SK-N-SH (cell line): ENCODE results near the gene PNPLA5. TPM values are rescaled to one million over a fixed set of nuclear protein-coding genes. Genes with fewer than 3 reads are reported as not detected.

Experiments used
- CTCF ChIA-PET: fragments of 300-600, 350-600 bp; formaldehyde crosslinking; extraction: SDS; loops from one replicate; lab custom pipeline; 2021; lab: Yijun Ruan, JAX
- POLR2A ChIA-PET: fragments of 350-600 bp; sonication (Branson Sonifier 250); formaldehyde crosslinking; extraction: SDS; loops from one replicate; lab custom pipeline; 2020; ENCODE audit warnings: antibody characterized with exemption, inconsistent platforms; lab: Yijun Ruan, JAX
- DNase-seq: peaks from one replicate; pipeline ENCODE4 v3.0.0; 2012
- H2AFZ ChIP-seq: fragments of 200-600 bp; sonication (generic); 2 replicates; pipeline ENCODE4 v1.8.1; 2016; ENCODE audit warnings: antibody characterized with exemption, mild to moderate bottlenecking, low read depth
- H3F3A ChIP-seq: fragments of 200-600 bp; sonication (generic); replicated peaks from 2 replicates; pipeline ENCODE3; 2016; ENCODE audit warnings: antibody characterized with exemption, mild to moderate bottlenecking; ENCODE audit not compliant: insufficient read depth
- H3K27ac ChIP-seq, 2 experiments: fragments of 200-500 bp in 1 of 2; fragments of 200-600 bp in 1 of 2; sonication (Bioruptor generic) in 1 of 2; sonication (generic), shearing (Covaris generic) in 1 of 2; 2 replicates each; pipeline versions ENCODE4 v1.5.1 to v1.6.1; 2014 to 2016; ENCODE audit warnings: low read depth in 2 of 2, inconsistent platforms in 1 of 2, low read length in 1 of 2, mild to moderate bottlenecking in 1 of 2, mixed read lengths in 1 of 2
- H3K27me3 ChIP-seq: fragments of 200-600 bp; sonication (generic), shearing (Covaris generic); 2 replicates; pipeline ENCODE4 v1.6.1; 2016; ENCODE audit warnings: mixed run types; ENCODE audit not compliant: insufficient read depth
- H3K36me3 ChIP-seq, 2 experiments: fragments of 200-500 bp in 1 of 2; fragments of 200-600 bp in 1 of 2; sonication (Bioruptor generic) in 1 of 2; sonication (generic) in 1 of 2; replicated peaks in 1 of 2; 2 replicates each; pipeline versions ENCODE3 to v1.5.1; 2014 to 2016; ENCODE audit warnings: low read length in 1 of 2, mild to moderate bottlenecking in 1 of 2; ENCODE audit not compliant: insufficient read depth in 2 of 2, control insufficient read depth in 1 of 2
- H3K4me1 ChIP-seq, 2 experiments: fragments of 200-500 bp in 1 of 2; fragments of 200-600 bp in 1 of 2; sonication (Bioruptor generic) in 1 of 2; sonication (generic), shearing (Covaris generic) in 1 of 2; 2 replicates each; pipeline versions ENCODE4 v1.5.1 to v1.6.1; 2014 to 2016; ENCODE audit warnings: low read depth in 1 of 2, low read length in 1 of 2, mixed run types in 1 of 2; ENCODE audit not compliant: insufficient read depth in 2 of 2, control insufficient read depth in 1 of 2
- H3K4me2 ChIP-seq: fragments of 200-600 bp; sonication (generic), shearing (Covaris generic); 2 replicates; pipeline ENCODE4 v1.6.1; 2017; ENCODE audit warnings: mixed run types
- H3K4me3 ChIP-seq, 2 experiments: fragments of 200-500 bp in 1 of 2; fragments of 200-600 bp in 1 of 2; sonication (Bioruptor generic) in 1 of 2; sonication (generic), shearing (Covaris generic) in 1 of 2; 2 replicates each; pipeline versions ENCODE4 v1.5.1 to v1.8.1; 2014 to 2016; ENCODE audit warnings: low read depth in 2 of 2, inconsistent platforms in 1 of 2, low read length in 1 of 2, mild to moderate bottlenecking in 1 of 2, mixed read lengths in 1 of 2, moderate library complexity in 1 of 2
- H3K79me2 ChIP-seq: fragments of 200-600 bp; sonication (generic); 2 replicates; pipeline ENCODE4 v1.8.1; 2017; ENCODE audit warnings: mild to moderate bottlenecking; ENCODE audit not compliant: insufficient read depth
- H3K9ac ChIP-seq: fragments of 200-600 bp; sonication (generic); 2 replicates; pipeline ENCODE4 v1.6.1; 2017; ENCODE audit warnings: mixed run types
- H3K9me2 ChIP-seq: fragments of 200-600 bp; sonication (generic); 2 replicates; pipeline ENCODE4 v1.6.1; 2017; ENCODE audit warnings: mixed run types
- H3K9me3 ChIP-seq: fragments of 200-600 bp; sonication (generic); 2 replicates; pipeline ENCODE4 v1.6.1; 2017; ENCODE audit warnings: mixed run types, mild to moderate bottlenecking, moderate library complexity
- H4K20me1 ChIP-seq: fragments of 200-600 bp; sonication (generic); 2 replicates; pipeline ENCODE4 v1.6.1; 2017; ENCODE audit warnings: mild to moderate bottlenecking, mixed run types; ENCODE audit not compliant: insufficient read depth
- CHD2 ChIP-seq: fragments of 150-350 bp; IDR thresholded peaks from 2 replicates; pipeline ENCODE4 v1.6.1; 2018; ENCODE audit warnings: low read length; ENCODE audit not compliant: partially characterized antibody
- ELF1 ChIP-seq: IDR thresholded peaks from 2 replicates; pipeline ENCODE4 v1.4.0; 2012
- EP300 ChIP-seq, 2 experiments: IDR thresholded peaks; 2 replicates each; pipeline versions ENCODE4 v1.4.0 to v1.6.1; 2012; ENCODE audit warnings: borderline replicate concordance in 1 of 2, low read depth in 1 of 2, low read length in 1 of 2
- EZH2phosphoT487 ChIP-seq: fragments of 200-600 bp; sonication (generic); IDR thresholded peaks from 2 replicates; pipeline ENCODE4 v1.6.1; 2017; ENCODE audit warnings: low read depth, mixed run types, mild to moderate bottlenecking, antibody characterized with exemption, moderate library complexity, borderline replicate concordance
- FOSL2 ChIP-seq: IDR thresholded peaks from 2 replicates; pipeline ENCODE4 v1.4.0; 2012; ENCODE audit warnings: low read depth, mild to moderate bottlenecking, moderate library complexity, borderline replicate concordance
- FOXJ3 ChIP-seq: sonication (generic); formaldehyde crosslinking; IDR thresholded peaks from 2 replicates; pipeline ENCODE4 v1.5.1; 2020; ENCODE audit warnings: mild to moderate bottlenecking, missing genetic modification reagents
- FOXM1 ChIP-seq: IDR thresholded peaks from 2 replicates; pipeline ENCODE4 v1.4.0; 2012; ENCODE audit warnings: low read depth, mild to moderate bottlenecking
- GABPA ChIP-seq: IDR thresholded peaks from 2 replicates; pipeline ENCODE4 v1.4.0; 2012; ENCODE audit warnings: low read depth, mild to moderate bottlenecking
- IRF3 ChIP-seq: fragments of 150-350 bp; IDR thresholded peaks from 2 replicates; pipeline ENCODE4 v1.6.1; 2016; ENCODE audit warnings: mild to moderate bottlenecking, low read depth, low read length
- MAX ChIP-seq: IDR thresholded peaks from 2 replicates; pipeline ENCODE4 v1.4.0; 2012; ENCODE audit warnings: low read depth
- MXI1 ChIP-seq: IDR thresholded peaks from 2 replicates; pipeline ENCODE4 v1.6.1; 2012; ENCODE audit warnings: mild to moderate bottlenecking, low read depth, low read length, improper control_type of control experiment
- NFIC ChIP-seq: IDR thresholded peaks from 2 replicates; pipeline ENCODE4 v1.4.0; 2012; ENCODE audit warnings: borderline replicate concordance
- NRF1 ChIP-seq: IDR thresholded peaks from 2 replicates; pipeline ENCODE4 v1.6.1; 2012; ENCODE audit warnings: low read depth, mild to moderate bottlenecking, low read length
- PBX3 ChIP-seq: IDR thresholded peaks from 2 replicates; pipeline ENCODE4; 2012
- POLR2AphosphoS5 ChIP-seq: IDR thresholded peaks from 2 replicates; pipeline ENCODE4 v1.6.1; 2012; ENCODE audit warnings: low read depth, low read length
- RAD21 ChIP-seq: IDR thresholded peaks from 2 replicates; pipeline ENCODE4 v1.6.1; 2012; ENCODE audit warnings: mild to moderate bottlenecking, low read length
- RFX5 ChIP-seq: IDR thresholded peaks from 2 replicates; pipeline ENCODE4 v1.6.1; 2012; ENCODE audit warnings: mild to moderate bottlenecking, improper control_type of control experiment, low read length
- SIN3A ChIP-seq: IDR thresholded peaks from 2 replicates; pipeline ENCODE4 v1.6.1; 2012; ENCODE audit warnings: low read depth, mild to moderate bottlenecking, low read length, moderate library complexity, borderline replicate concordance
- SMC3 ChIP-seq: IDR thresholded peaks from 2 replicates; pipeline ENCODE4 v1.6.1; 2012; ENCODE audit warnings: low read depth, low read length, improper control_type of control experiment
- TAF1 ChIP-seq: IDR thresholded peaks from 2 replicates; pipeline ENCODE4 v1.6.1; 2012; ENCODE audit warnings: low read depth, mild to moderate bottlenecking, low read length, moderate library complexity, borderline replicate concordance
- TCF12 ChIP-seq: IDR thresholded peaks from 2 replicates; pipeline ENCODE4 v1.4.0; 2012
- YY1 ChIP-seq: IDR thresholded peaks from 2 replicates; pipeline ENCODE4 v1.4.0; 2012; ENCODE audit warnings: low read depth, mild to moderate bottlenecking
- ZBTB33 ChIP-seq: IDR thresholded peaks from 2 replicates; pipeline ENCODE4 v1.4.0; 2012; ENCODE audit warnings: low read depth, borderline replicate concordance
- WGBS: methylation state at CpG from one replicate; pipeline ENCODE4 v1.1.6; 2017; ENCODE audit warnings: low lambda C conversion rate; 5-methylcytosine and 5-hydroxymethylcytosine counted together
- polyA plus RNA-seq, 3 experiments: library from polyadenylated mRNA; depleted of rRNA; stranded (reverse); fragments of >200 nt; gene quantifications; 2 replicates each; pipeline ENCODE4 v1.2.3, GENCODE V29; 2012

PNPLA5 gene
- polyA plus RNA-seq, 1 of the 3 experiments (the other 2 are of a cell fraction): not detected

GRCh38 chr22:43838161-43838560 lies 53.7 kb downstream of the PNPLA5 start:
- no peaks in the 10 kb centered on the region for H3K79me2 ChIP-seq
- no peak overlapping the region for H3K27ac ChIP-seq
- POLR2A ChIA-PET: no interaction called here
- H3K36me3 ChIP-seq: no peaks in the 10 kb centered on the region
- H3K9me2 ChIP-seq: no peaks in the 10 kb centered on the region
- CTCF ChIA-PET: interaction anchor here (1.0 kb wide), 1 partner anchor 11 kb away, joined by 3 read pairs; no protein-coding TSS in a partner anchor
- H3K9ac ChIP-seq: no peak overlapping the region
- peaks cover 0 to 4% of the 10 kb centered on the region in 2 experiments; a peak in 1 of 4 replicates for H3K4me1 ChIP-seq
- no peak for DNase-seq
- TF ChIP-seq POLR2AphosphoS5 (no peak), MXI1 (no peak), TCF12 (no peak), YY1 (no peak), ZBTB33 (no peak), SIN3A (no peak), MAX (no peak), CHD2 (no peak), PBX3 (no peak), GABPA (no peak), FOXJ3 (CRISPR knock-in tag) (no peak), TAF1 (no peak), NRF1 (no peak), SMC3 (no peak), RAD21 (no peak), FOSL2 (no peak)
- WGBS: 83% methylated on average over 1 of the region's 10 CpGs
- H3K4me2 ChIP-seq: no peak overlapping the region
- H3K9me3 ChIP-seq: no peaks in the 10 kb centered on the region
- no peak overlapping the region for H2AFZ ChIP-seq
- H3F3A ChIP-seq: no peaks in the 10 kb centered on the region
- no peak overlapping the region for H3K4me3 ChIP-seq
- H4K20me1 ChIP-seq: no peaks in the 10 kb centered on the region
- no peaks in the 10 kb centered on the region for H3K27me3 ChIP-seq

GRCh38 chr22:43837666-43838065 lies 54.1 kb downstream of the PNPLA5 start:
- no peak overlapping the region for H2AFZ ChIP-seq
- no peak overlapping the region for H3K4me2 ChIP-seq
- ChIA-PET POLR2A (no interaction called here), CTCF (no interaction called here)
- H3K4me3 ChIP-seq: no peak overlapping the region
- no peaks in the 10 kb centered on the region for H3K9me3 ChIP-seq
- H3K4me1 ChIP-seq: no peaks in the 10 kb centered on the region; a peak in 1 of 4 replicates
- no peaks in the 10 kb centered on the region for H3K27me3 ChIP-seq
- WGBS: 50% methylated on average over 1 of the region's 9 CpGs
- no peaks in the 10 kb centered on the region for H3K79me2 ChIP-seq
- H3F3A ChIP-seq: no peaks in the 10 kb centered on the region
- H3K36me3 ChIP-seq: no peaks in the 10 kb centered on the region
- H3K9me2 ChIP-seq: no peaks in the 10 kb centered on the region
- H4K20me1 ChIP-seq: no peaks in the 10 kb centered on the region
- no peak overlapping the region for H3K9ac ChIP-seq
- no peak for DNase-seq
- no peak overlapping the region for H3K27ac ChIP-seq
- TF ChIP-seq ELF1: no peak
- TF ChIP-seq FOXM1: no peak
- no peak for TF ChIP-seq SMC3
- no peak for TF ChIP-seq FOSL2
- TF ChIP-seq NRF1: no peak
- TF ChIP-seq PBX3: no peak
- no peak for TF ChIP-seq MAX
- TF ChIP-seq RAD21: no peak
- no peak for TF ChIP-seq CHD2
- no peak for TF ChIP-seq NFIC
- TF ChIP-seq RFX5: no peak
- TF ChIP-seq IRF3: no peak
- TF ChIP-seq TAF1: no peak
- no peak for TF ChIP-seq EP300 (IDR thresholded peaks at IDR 0.05; ENCODE audit: borderline replicate concordance in 1 of 2, low read depth in 1 of 2, low read length in 1 of 2)
- TF ChIP-seq EZH2phosphoT487: no peak
